Measurements from ENCODE around the gene AHCYL2. TPM values are rescaled to one million over a fixed set of nuclear protein-coding genes. Genes with fewer than 3 reads are reported as not detected.

The AHCYL2 gene
- total and polyA plus RNA-seq, 2 of the 8 experiments (the other 6 are each of a cell fraction or from before 2014, with no cell fraction given), result 20.7 to 25.4 TPM

GRCh38 chr7:129224251-129225205 is at the start of gene AHCYL2 (continued):
- TF ChIP-seq EP300 (IDR thresholded peaks at IDR 0.05; ENCODE audit: borderline replicate concordance in 1 of 2, low read depth in 2 of 2, low read length in 2 of 2) (no peak), JUND (IDR thresholded peaks at IDR 0.05; ENCODE audit: low read length) (no peak), RFX5 (IDR thresholded peaks at IDR 0.05; ENCODE audit: borderline replicate concordance, low read depth, low read length) (no peak), ASH2L (IDR thresholded peaks at IDR 0.05; ENCODE audit: low read length) (no peak), RNF2 (IDR thresholded peaks at IDR 0.05; ENCODE audit: borderline replicate concordance, low read depth, low read length, missing control alignments, poor library complexity, severe bottlenecking) (no peak), TAF1 (IDR thresholded peaks at IDR 0.05; ENCODE audit: low read depth, low read length) (peak; percentile 60; the same call in 1 of the 2 replicates), ATF2 (IDR thresholded peaks at IDR 0.05; ENCODE audit: low read length) (no peak), NANOG (IDR thresholded peaks at IDR 0.05; ENCODE audit: insufficient read depth, low read depth, low read length, poor library complexity, severe bottlenecking) (no peak), KDM1A (IDR thresholded peaks at IDR 0.05; ENCODE audit: borderline replicate concordance, low read length) (no peak), SP4 (IDR thresholded peaks at IDR 0.05; ENCODE audit: low read length) (peak; percentile 87; the same call in 1 of the 2 replicates), CBX5 (IDR thresholded peaks at IDR 0.05; ENCODE audit: low read depth, low read length) (no peak), SIN3A (conservative IDR thresholded peaks at IDR 0.05 in 1 of 2, IDR thresholded peaks at IDR 0.05 in 1 of 2; ENCODE audit: low read depth in 1 of 2, low read length in 2 of 2) (peak in 1 of 2 experiments; percentile 26; a peak in 1 of 4 replicates), TBP (IDR thresholded peaks at IDR 0.05; ENCODE audit: low read depth, low read length) (peak; percentile 60), PHF8 (conservative IDR thresholded peaks at IDR 0.05; ENCODE audit: low read depth, low read length) (peak; percentile 71), SIRT6 (IDR thresholded peaks at IDR 0.05; ENCODE audit: low read length) (no peak), HDAC6 (IDR thresholded peaks at IDR 0.05; ENCODE audit: low read depth, low read length) (no peak), ATF3 (IDR thresholded peaks at IDR 0.05; ENCODE audit: insufficient read depth, low read depth, low read length) (peak; percentile 43), SUZ12 (IDR thresholded peaks at IDR 0.05; ENCODE audit: low read length) (no peak), POLR2AphosphoS5 (IDR thresholded peaks at IDR 0.05; ENCODE audit: low read depth, low read length) (peak; percentile 68), SAP30 (IDR thresholded peaks at IDR 0.05; ENCODE audit: insufficient read depth, insufficient replicate concordance, low read length) (peak; percentile 54)
